HG02943 (cell line): Measurements from ENCODE around the gene DNMT3A.

ENCODE experiments used
- ATAC-seq: cut with Tn5 transposase; IDR thresholded peaks from one replicate; pipeline ENCODE4 v1.9.1; 2021; ENCODE audit warnings: mild to moderate bottlenecking, low read depth, moderate library complexity; ENCODE audit not compliant: unreplicated experiment

The DNMT3A gene

GRCh38 chr2:25308599-25308998 lies 33.1 kb downstream of the DNMT3A start:
- no peak for ATAC-seq

GRCh38 chr2:25307949-25308557 lies 33.7 kb downstream of the DNMT3A start:
- ATAC-seq = no peak

GRCh38 chr2:25306777-25307368 lies 34.9 kb downstream of the DNMT3A start:
- no peak for ATAC-seq

GRCh38 chr2:25305775-25306174 lies 36.0 kb downstream of the DNMT3A start:
- ATAC-seq = no peak

- ATAC-seq = no peak
Observed at GRCh38 chr2:25304826-25305596, 36.7 kb downstream of the DNMT3A start.

GRCh38 chr2:25304321-25304720 lies 37.4 kb downstream of the DNMT3A start:
- ATAC-seq = no peak

- ATAC-seq = no peak
Observed at GRCh38 chr2:25303633-25304236, 38.0 kb downstream of the DNMT3A start.

- no peak for ATAC-seq
Observed at GRCh38 chr2:25302758-25303375, 38.9 kb downstream of the DNMT3A start.

GRCh38 chr2:25301453-25302352 lies 40.0 kb downstream of the DNMT3A start:
- peak; percentile 95 for ATAC-seq

GRCh38 chr2:25300001-25300400 lies 41.7 kb downstream of the DNMT3A start:
- ATAC-seq = no peak

- ATAC-seq = no peak
Observed at GRCh38 chr2:25298776-25299431, 42.8 kb downstream of the DNMT3A start.

- ATAC-seq = no peak
Observed at GRCh38 chr2:25297738-25298137, 44.0 kb downstream of the DNMT3A start.

- ATAC-seq = no peak
Observed at GRCh38 chr2:25295621-25296020, 46.1 kb downstream of the DNMT3A start.

- ATAC-seq = peak; percentile 80
Observed at GRCh38 chr2:25294573-25295462, 46.9 kb downstream of the DNMT3A start.

- peak; percentile 14 for ATAC-seq
Observed at GRCh38 chr2:25293958-25294562, 47.7 kb downstream of the DNMT3A start.

GRCh38 chr2:25293145-25293544 lies 48.6 kb downstream of the DNMT3A start:
- no peak for ATAC-seq

GRCh38 chr2:25292408-25292807 lies 49.3 kb downstream of the DNMT3A start:
- ATAC-seq = no peak
